ENCODE results near the gene CPNE4. TPM values are rescaled to one million over a fixed set of nuclear protein-coding genes. Genes with fewer than 3 reads are reported as not detected.

The CPNE4 gene
- total RNA-seq, 1 donor from 2014 or later = 0.41 TPM

DNA sequence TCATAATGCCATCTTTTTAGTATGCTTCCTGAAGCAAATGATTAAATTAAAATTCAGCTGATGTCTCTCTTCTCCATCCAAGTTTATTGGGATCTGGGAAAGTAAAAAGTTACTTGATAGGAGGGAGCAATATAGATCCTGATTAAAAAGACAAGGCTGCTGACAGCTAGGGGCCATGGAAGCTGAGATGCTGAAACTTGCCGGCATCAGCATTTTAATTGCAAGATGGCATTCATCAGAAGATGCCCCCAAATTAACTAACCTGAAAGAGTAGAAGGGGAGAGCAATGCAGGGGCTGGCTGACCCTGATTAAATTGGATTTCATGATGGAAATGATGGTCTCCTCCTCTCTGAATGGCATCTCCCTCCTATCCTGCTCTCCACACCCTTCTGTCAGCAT lies 31.1 kb downstream of the CPNE4 start:
- Mint-ChIP-seq H3K9me3 (ENCODE audit: unreplicated experiment) (no peaks in the 10 kb centered on the region), H3K27ac (ENCODE audit: unreplicated experiment) (no peak overlapping the region), H3K4me1 (ENCODE audit: unreplicated experiment) (peaks cover 3% of the 10 kb centered on the region), H3K36me3 (ENCODE audit: low read depth, unreplicated experiment) (no peaks in the 10 kb centered on the region), H3K27me3 (ENCODE audit: unreplicated experiment) (no peaks in the 10 kb centered on the region), H3K4me3 (ENCODE audit: unreplicated experiment) (no peak overlapping the region)
- TF ChIP-seq CTCF (IDR thresholded peaks at IDR 0.05; ENCODE audit: unreplicated experiment) = no peak
- DNase-seq (ENCODE audit: low spot score) = no peak

- Mint-ChIP-seq H3K4me3 (ENCODE audit: unreplicated experiment) (no peak overlapping the region), H3K9me3 (ENCODE audit: unreplicated experiment) (no peaks in the 10 kb centered on the region), H3K36me3 (ENCODE audit: low read depth, unreplicated experiment) (no peaks in the 10 kb centered on the region), H3K4me1 (ENCODE audit: unreplicated experiment) (peaks cover 3% of the 10 kb centered on the region), H3K27ac (ENCODE audit: unreplicated experiment) (no peak overlapping the region), H3K27me3 (ENCODE audit: unreplicated experiment) (no peaks in the 10 kb centered on the region)
- TF ChIP-seq CTCF (IDR thresholded peaks at IDR 0.05; ENCODE audit: unreplicated experiment) = no peak
- no peak for DNase-seq (ENCODE audit: low spot score)
Measured at GRCh38 chr3:132001999-132002398, 32.8 kb downstream of the CPNE4 start.

- H3K36me3 Mint-ChIP-seq (ENCODE audit: low read depth, unreplicated experiment) = no peaks in the 10 kb centered on the region
- DNase-seq (ENCODE audit: low spot score) = no peak
- no peak overlapping the region for H3K4me3 Mint-ChIP-seq (ENCODE audit: unreplicated experiment)
- H3K4me1 Mint-ChIP-seq (ENCODE audit: unreplicated experiment) = peaks cover 3% of the 10 kb centered on the region
- no peak for TF ChIP-seq CTCF (IDR thresholded peaks at IDR 0.05; ENCODE audit: unreplicated experiment)
- no peak overlapping the region for H3K27ac Mint-ChIP-seq (ENCODE audit: unreplicated experiment)
- no peaks in the 10 kb centered on the region for H3K9me3 Mint-ChIP-seq (ENCODE audit: unreplicated experiment)
- no peaks in the 10 kb centered on the region for H3K27me3 Mint-ChIP-seq (ENCODE audit: unreplicated experiment)
Measured at GRCh38 chr3:132001036-132001435, 33.8 kb downstream of the CPNE4 start.

GRCh38 chr3:131998027-131998426 lies 36.8 kb downstream of the CPNE4 start:
- DNase-seq (ENCODE audit: low spot score) = no peak
- Mint-ChIP-seq H3K27ac (ENCODE audit: unreplicated experiment) (no peak overlapping the region), H3K27me3 (ENCODE audit: unreplicated experiment) (no peaks in the 10 kb centered on the region), H3K36me3 (ENCODE audit: low read depth, unreplicated experiment) (no peaks in the 10 kb centered on the region), H3K4me1 (ENCODE audit: unreplicated experiment) (peaks cover 3% of the 10 kb centered on the region), H3K9me3 (ENCODE audit: unreplicated experiment) (no peaks in the 10 kb centered on the region), H3K4me3 (ENCODE audit: unreplicated experiment) (no peak overlapping the region)
- no peak for TF ChIP-seq CTCF (IDR thresholded peaks at IDR 0.05; ENCODE audit: unreplicated experiment)

DNA sequence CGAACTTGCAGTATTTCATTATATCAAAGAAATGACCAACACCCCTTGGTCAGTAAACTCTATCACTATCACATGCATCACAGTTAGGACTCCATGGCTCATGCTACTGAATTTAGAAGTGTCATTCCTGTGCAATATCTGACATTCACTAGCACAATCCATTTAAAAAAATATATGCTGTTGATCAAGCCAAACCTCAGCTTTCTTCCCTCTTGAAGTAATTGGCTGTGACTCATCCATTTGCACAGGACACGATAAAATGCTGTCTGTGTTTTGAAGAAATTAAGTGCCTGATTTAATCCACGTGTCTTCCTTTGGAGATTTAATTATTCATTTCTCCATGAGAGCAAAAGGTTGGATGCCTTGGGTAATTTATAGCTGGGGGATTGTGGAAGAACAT lies 38.9 kb downstream of the CPNE4 start:
- Mint-ChIP-seq H3K9me3 (ENCODE audit: unreplicated experiment) (peaks cover 4% of the 10 kb centered on the region), H3K27ac (ENCODE audit: unreplicated experiment) (no peak overlapping the region), H3K27me3 (ENCODE audit: unreplicated experiment) (peaks cover 3% of the 10 kb centered on the region), H3K4me3 (ENCODE audit: unreplicated experiment) (no peak overlapping the region), H3K36me3 (ENCODE audit: low read depth, unreplicated experiment) (peaks cover 5% of the 10 kb centered on the region), H3K4me1 (ENCODE audit: unreplicated experiment) (peaks cover 2% of the 10 kb centered on the region)
- TF ChIP-seq CTCF (IDR thresholded peaks at IDR 0.05; ENCODE audit: unreplicated experiment) = no peak
- DNase-seq (ENCODE audit: low spot score) = no peak

Data from endothelial cell (in vitro differentiated cells).